ENCODE results near the gene PHACTR1. TPM values are rescaled to one million over a fixed set of nuclear protein-coding genes. Genes with fewer than 3 reads are reported as not detected.
A peak's percentile ranks its signal among the peaks of the same experiment; 100 is the strongest.

Gene PHACTR1
- total RNA-seq, 1 donor, result 0.43 TPM

GRCh38 chr6:13278991-13279390 lies 562.4 kb downstream of the PHACTR1 start:
- H3K4me3 ChIP-seq (ENCODE audit: low read depth, low read length), result no peak overlapping the region
- TF ChIP-seq CTCF (IDR thresholded peaks at IDR 0.05; ENCODE audit: insufficient read depth, low read depth, low read length), result no peak
- DNase-seq (ENCODE audit: low read depth), result peak; percentile 86

- no peak for TF ChIP-seq CTCF (IDR thresholded peaks at IDR 0.05; ENCODE audit: insufficient read depth, low read depth, low read length)
- no peak overlapping the region for H3K4me3 ChIP-seq (ENCODE audit: low read depth, low read length)
Measured at GRCh38 chr6:13280254-13280653, 563.7 kb downstream of the PHACTR1 start.

GRCh38 chr6:13281686-13282085 lies 565.1 kb downstream of the PHACTR1 start:
- no peak for DNase-seq (ENCODE audit: low read depth)
- TF ChIP-seq CTCF (IDR thresholded peaks at IDR 0.05; ENCODE audit: insufficient read depth, low read depth, low read length), result no peak
- H3K4me3 ChIP-seq (ENCODE audit: low read depth, low read length), result no peak overlapping the region

More at GRCh38 chr6:13280254-13280653, 563.7 kb downstream of the PHACTR1 start:
- DNase-seq (ENCODE audit: low read depth), result no peak

- TF ChIP-seq CTCF (IDR thresholded peaks at IDR 0.05; ENCODE audit: insufficient read depth, low read depth, low read length), result no peak
- DNase-seq (ENCODE audit: low read depth), result no peak
- no peak overlapping the region for H3K4me3 ChIP-seq (ENCODE audit: low read depth, low read length)
Measured at GRCh38 chr6:13282393-13283069, 566.0 kb downstream of the PHACTR1 start.

GRCh38 chr6:13283331-13283730 lies 566.8 kb downstream of the PHACTR1 start:
- no peak for DNase-seq (ENCODE audit: low read depth)
- TF ChIP-seq CTCF (IDR thresholded peaks at IDR 0.05; ENCODE audit: insufficient read depth, low read depth, low read length), result no peak

GRCh38 chr6:13284646-13285045 lies 568.1 kb downstream of the PHACTR1 start:
- H3K4me3 ChIP-seq (ENCODE audit: low read depth, low read length), result no peak overlapping the region
- no peak for TF ChIP-seq CTCF (IDR thresholded peaks at IDR 0.05; ENCODE audit: insufficient read depth, low read depth, low read length)

More at GRCh38 chr6:13283331-13283730, 566.8 kb downstream of the PHACTR1 start:
- H3K4me3 ChIP-seq (ENCODE audit: low read depth, low read length), result no peak overlapping the region

GRCh38 chr6:13285705-13286104 lies 569.1 kb downstream of the PHACTR1 start:
- no peak overlapping the region for H3K4me3 ChIP-seq (ENCODE audit: low read depth, low read length)
- no peak for TF ChIP-seq CTCF (IDR thresholded peaks at IDR 0.05; ENCODE audit: insufficient read depth, low read depth, low read length)
- no peak for DNase-seq (ENCODE audit: low read depth)

More at GRCh38 chr6:13284646-13285045, 568.1 kb downstream of the PHACTR1 start:
- no peak for DNase-seq (ENCODE audit: low read depth)
